ENCODE results near the gene IGSF9. TPM values are rescaled to one million over a fixed set of nuclear protein-coding genes. Genes with fewer than 3 reads are reported as not detected.
A peak's percentile ranks its signal among the peaks of the same experiment; 100 is the strongest.
"Not testable (repeated sequence)": the region's sequence is repeated elsewhere in the genome, so short reads cannot be mapped to it uniquely, and the experiment has no call there.

IGSF9 gene
- total and polyA plus RNA-seq, 2 donors, result 1.7 to 4.1 TPM

- WGBS, result 67% methylated on average over 30 of the region's 30 CpGs
- DNase-seq (ENCODE audit: low read depth in 6 of 9, low spot score in 9 of 9), result peak in 3 of 9 donors; percentile 53 to 67 (median 54)
Observed at GRCh38 chr1:159900086-159900680, 45.2 kb downstream of the IGSF9 start, which contains the start of gene CFAP45. CFAP45 (minus strand) TSS chr1:159900165; CDS start chr1:159900098, 67 bp downstream.

GRCh38 chr1:159899634-159900033, 45.8 kb downstream of the IGSF9 start:
- not testable (repeated sequence) for H3K27ac ChIP-seq (ENCODE audit: low read depth in 1 of 2, low read length in 1 of 2); H3K9me3 ChIP-seq (ENCODE audit: control insufficient read depth in 2 of 2, insufficient read depth in 1 of 2, low read length in 1 of 2); H3K27me3 ChIP-seq (ENCODE audit: control insufficient read depth in 2 of 2, insufficient read depth in 1 of 2, low read length in 1 of 2); H3K4me3 ChIP-seq (ENCODE audit: low read length in 2 of 2); DNase-seq (ENCODE audit: low read depth in 6 of 9, low spot score in 9 of 9); H3K4me1 ChIP-seq (ENCODE audit: control insufficient read depth in 2 of 2, insufficient read depth in 2 of 2, low read length in 2 of 2); H3K36me3 ChIP-seq (ENCODE audit: control insufficient read depth in 2 of 2, insufficient read depth in 2 of 2, low read length in 1 of 2)
- WGBS, result 94% methylated on average over 14 of the region's 15 CpGs

More at GRCh38 chr1:159900086-159900680, 45.2 kb downstream of the IGSF9 start, which contains the start of gene CFAP45:
- peaks cover 0 to 8% of the 10 kb centered on the region in 2 donors for H3K4me1 ChIP-seq (ENCODE audit: control insufficient read depth in 2 of 2, insufficient read depth in 2 of 2, low read length in 2 of 2)
- no peaks in the 10 kb centered on the region for H3K36me3 ChIP-seq (ENCODE audit: control insufficient read depth in 2 of 2, insufficient read depth in 2 of 2, low read length in 1 of 2)
- no peak within 1 kb of the TSS for H3K4me3 ChIP-seq (ENCODE audit: low read length in 2 of 2)
- no peaks in the 10 kb centered on the region for H3K9me3 ChIP-seq (ENCODE audit: control insufficient read depth in 2 of 2, insufficient read depth in 1 of 2, low read length in 1 of 2)
- no peak within 1 kb of the TSS for H3K27ac ChIP-seq (ENCODE audit: low read depth in 1 of 2, low read length in 1 of 2)
- H3K27me3 ChIP-seq (ENCODE audit: control insufficient read depth in 2 of 2, insufficient read depth in 1 of 2, low read length in 1 of 2), result no peaks in the 10 kb centered on the region

- Histone ChIP-seq H3K36me3 (ENCODE audit: control insufficient read depth in 2 of 2, insufficient read depth in 2 of 2, low read length in 1 of 2) (no peaks in the 10 kb centered on the region), H3K4me3 (ENCODE audit: low read length in 2 of 2) (no peak overlapping the region), H3K27me3 (ENCODE audit: control insufficient read depth in 2 of 2, insufficient read depth in 1 of 2, low read length in 1 of 2) (no peaks in the 10 kb centered on the region), H3K9me3 (ENCODE audit: control insufficient read depth in 2 of 2, insufficient read depth in 1 of 2, low read length in 1 of 2) (no peaks in the 10 kb centered on the region), H3K27ac (ENCODE audit: low read depth in 1 of 2, low read length in 1 of 2) (no peak overlapping the region), H3K4me1 (ENCODE audit: control insufficient read depth in 2 of 2, insufficient read depth in 2 of 2, low read length in 2 of 2) (peaks cover 0 to 8% of the 10 kb centered on the region in 2 donors)
- no peak for DNase-seq (ENCODE audit: low read depth in 6 of 9, low spot score in 9 of 9)
- WGBS, result 94% methylated on average over 3 of the region's 3 CpGs
Observed at GRCh38 chr1:159898527-159898926, 46.9 kb downstream of the IGSF9 start.

GRCh38 chr1:159897962-159898361, 47.5 kb downstream of the IGSF9 start:
- DNase-seq (ENCODE audit: low read depth in 6 of 9, low spot score in 9 of 9), result no peak
- Histone ChIP-seq H3K36me3 (ENCODE audit: control insufficient read depth in 2 of 2, insufficient read depth in 2 of 2, low read length in 1 of 2) (no peaks in the 10 kb centered on the region), H3K9me3 (ENCODE audit: control insufficient read depth in 2 of 2, insufficient read depth in 1 of 2, low read length in 1 of 2) (no peaks in the 10 kb centered on the region), H3K4me3 (ENCODE audit: low read length in 2 of 2) (no peak overlapping the region), H3K27me3 (ENCODE audit: control insufficient read depth in 2 of 2, insufficient read depth in 1 of 2, low read length in 1 of 2) (no peaks in the 10 kb centered on the region), H3K27ac (ENCODE audit: low read depth in 1 of 2, low read length in 1 of 2) (no peak overlapping the region), H3K4me1 (ENCODE audit: control insufficient read depth in 2 of 2, insufficient read depth in 2 of 2, low read length in 2 of 2) (peaks cover 0 to 8% of the 10 kb centered on the region in 2 donors)
- 77% methylated on average over 3 of the region's 3 CpGs for WGBS

- Histone ChIP-seq H3K4me1 (ENCODE audit: control insufficient read depth in 2 of 2, insufficient read depth in 2 of 2, low read length in 2 of 2) (peaks cover 0 to 8% of the 10 kb centered on the region in 2 donors), H3K27me3 (ENCODE audit: control insufficient read depth in 2 of 2, insufficient read depth in 1 of 2, low read length in 1 of 2) (no peaks in the 10 kb centered on the region), H3K9me3 (ENCODE audit: control insufficient read depth in 2 of 2, insufficient read depth in 1 of 2, low read length in 1 of 2) (no peaks in the 10 kb centered on the region), H3K4me3 (ENCODE audit: low read length in 2 of 2) (no peak overlapping the region), H3K27ac (ENCODE audit: low read depth in 1 of 2, low read length in 1 of 2) (no peak overlapping the region), H3K36me3 (ENCODE audit: control insufficient read depth in 2 of 2, insufficient read depth in 2 of 2, low read length in 1 of 2) (no peaks in the 10 kb centered on the region)
- WGBS, result 93% methylated on average over 3 of the region's 3 CpGs
- DNase-seq (ENCODE audit: low read depth in 6 of 9, low spot score in 9 of 9), result no peak
Observed at GRCh38 chr1:159896546-159896930, 48.9 kb downstream of the IGSF9 start.

- DNase-seq (ENCODE audit: low read depth in 6 of 9, low spot score in 9 of 9), result no peak
- Histone ChIP-seq H3K4me3 (ENCODE audit: low read length in 2 of 2) (no peak overlapping the region), H3K9me3 (ENCODE audit: control insufficient read depth in 2 of 2, insufficient read depth in 1 of 2, low read length in 1 of 2) (no peaks in the 10 kb centered on the region), H3K27ac (ENCODE audit: low read depth in 1 of 2, low read length in 1 of 2) (no peak overlapping the region), H3K36me3 (ENCODE audit: control insufficient read depth in 2 of 2, insufficient read depth in 2 of 2, low read length in 1 of 2) (no peaks in the 10 kb centered on the region), H3K4me1 (ENCODE audit: control insufficient read depth in 2 of 2, insufficient read depth in 2 of 2, low read length in 2 of 2) (peaks cover 0 to 8% of the 10 kb centered on the region in 2 donors), H3K27me3 (ENCODE audit: control insufficient read depth in 2 of 2, insufficient read depth in 1 of 2, low read length in 1 of 2) (no peaks in the 10 kb centered on the region)
- WGBS, result 95% methylated on average over 6 of the region's 6 CpGs
Observed at GRCh38 chr1:159895836-159896545, 49.4 kb downstream of the IGSF9 start.

GRCh38 chr1:159895286-159895685, 50.1 kb downstream of the IGSF9 start:
- H3K9me3 ChIP-seq (ENCODE audit: control insufficient read depth in 2 of 2, insufficient read depth in 1 of 2, low read length in 1 of 2), result no peaks in the 10 kb centered on the region
- H3K4me1 ChIP-seq (ENCODE audit: control insufficient read depth in 2 of 2, insufficient read depth in 2 of 2, low read length in 2 of 2), result peaks cover 0 to 7% of the 10 kb centered on the region in 2 donors
- H3K27me3 ChIP-seq (ENCODE audit: control insufficient read depth in 2 of 2, insufficient read depth in 1 of 2, low read length in 1 of 2), result no peaks in the 10 kb centered on the region
- no peak overlapping the region for H3K4me3 ChIP-seq (ENCODE audit: low read length in 2 of 2)
- no peak overlapping the region for H3K27ac ChIP-seq (ENCODE audit: low read depth in 1 of 2, low read length in 1 of 2)
- 97% methylated on average over 3 of the region's 3 CpGs for WGBS
- DNase-seq (ENCODE audit: low read depth in 6 of 9, low spot score in 9 of 9), result no peak
- no peaks in the 10 kb centered on the region for H3K36me3 ChIP-seq (ENCODE audit: control insufficient read depth in 2 of 2, insufficient read depth in 2 of 2, low read length in 1 of 2)

GRCh38 chr1:159892944-159893343, 52.5 kb downstream of the IGSF9 start:
- Histone ChIP-seq H3K9me3 (ENCODE audit: control insufficient read depth in 2 of 2, insufficient read depth in 1 of 2, low read length in 1 of 2) (no peaks in the 10 kb centered on the region), H3K27ac (ENCODE audit: low read depth in 1 of 2, low read length in 1 of 2) (no peak overlapping the region), H3K4me3 (ENCODE audit: low read length in 2 of 2) (no peak overlapping the region), H3K36me3 (ENCODE audit: control insufficient read depth in 2 of 2, insufficient read depth in 2 of 2, low read length in 1 of 2) (no peaks in the 10 kb centered on the region), H3K27me3 (ENCODE audit: control insufficient read depth in 2 of 2, insufficient read depth in 1 of 2, low read length in 1 of 2) (no peaks in the 10 kb centered on the region), H3K4me1 (ENCODE audit: control insufficient read depth in 2 of 2, insufficient read depth in 2 of 2, low read length in 2 of 2) (peaks cover 0 to 11% of the 10 kb centered on the region in 2 donors)
- DNase-seq (ENCODE audit: low read depth in 6 of 9, low spot score in 9 of 9), result peak in 2 of 9 donors; percentile 44 to 57
- 91% methylated on average over 5 of the region's 5 CpGs for WGBS
